ENCODE results near the gene FOXQ1. TPM values are rescaled to one million over a fixed set of nuclear protein-coding genes. Genes with fewer than 3 reads are reported as not detected.

FOXQ1 gene
- total RNA-seq, 1 experiment from 2014 or later = 55.8 TPM

GRCh38 chr6:1295420-1295819 lies 16.5 kb upstream of the FOXQ1 start:
- no peaks in the 10 kb centered on the region for H3K36me3 ChIP-seq (ENCODE audit: low read depth)
- H3K4me2 ChIP-seq = no peak overlapping the region
- no peaks in the 10 kb centered on the region for H4K20me1 ChIP-seq (ENCODE audit: insufficient read depth)
- BruUV-seq (replicated peaks) = no TSS peak
- no peak overlapping the region for H3K27ac ChIP-seq
- CTCF ChIA-PET = no interaction called here
- intact Hi-C loops (cut with micrococcal nuclease; ENCODE audit: unreplicated experiment) = no loop called here
- no peaks in the 10 kb centered on the region for H3K27me3 ChIP-seq (ENCODE audit: insufficient read depth, low read depth)
- TF ChIP-seq, protein P1, sequence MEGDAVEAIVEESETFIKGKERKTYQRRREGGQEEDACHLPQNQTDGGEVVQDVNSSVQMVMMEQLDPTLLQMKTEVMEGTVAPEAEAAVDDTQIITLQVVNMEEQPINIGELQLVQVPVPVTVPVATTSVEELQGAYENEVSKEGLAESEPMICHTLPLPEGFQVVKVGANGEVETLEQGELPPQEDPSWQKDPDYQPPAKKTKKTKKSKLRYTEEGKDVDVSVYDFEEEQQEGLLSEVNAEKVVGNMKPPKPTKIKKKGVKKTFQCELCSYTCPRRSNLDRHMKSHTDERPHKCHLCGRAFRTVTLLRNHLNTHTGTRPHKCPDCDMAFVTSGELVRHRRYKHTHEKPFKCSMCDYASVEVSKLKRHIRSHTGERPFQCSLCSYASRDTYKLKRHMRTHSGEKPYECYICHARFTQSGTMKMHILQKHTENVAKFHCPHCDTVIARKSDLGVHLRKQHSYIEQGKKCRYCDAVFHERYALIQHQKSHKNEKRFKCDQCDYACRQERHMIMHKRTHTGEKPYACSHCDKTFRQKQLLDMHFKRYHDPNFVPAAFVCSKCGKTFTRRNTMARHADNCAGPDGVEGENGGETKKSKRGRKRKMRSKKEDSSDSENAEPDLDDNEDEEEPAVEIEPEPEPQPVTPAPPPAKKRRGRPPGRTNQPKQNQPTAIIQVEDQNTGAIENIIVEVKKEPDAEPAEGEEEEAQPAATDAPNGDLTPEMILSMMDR (conservative IDR thresholded peaks at IDR 0.05) = no peak
- no peak for TF ChIP-seq EZH2 (IDR thresholded peaks at IDR 0.05; ENCODE audit: low read depth)
- H2AFZ ChIP-seq = no peak overlapping the region
- POLR2A ChIA-PET (ENCODE audit: unreplicated experiment) = no interaction called here
- H3K79me2 ChIP-seq (ENCODE audit: low read depth) = no peaks in the 10 kb centered on the region
- H3K9me3 ChIP-seq (ENCODE audit: insufficient read depth, low read depth) = no peaks in the 10 kb centered on the region
- H3K9me2 ChIP-seq (ENCODE audit: insufficient read depth) = no peaks in the 10 kb centered on the region
- no peak overlapping the region for H3K4me3 ChIP-seq
- no peaks in the 10 kb centered on the region for H3F3A ChIP-seq (ENCODE audit: insufficient read depth, low read depth)
- no peak for DNase-seq
- peaks cover 6% of the 10 kb centered on the region; the same call in 1 of the 2 replicates for H3K4me1 ChIP-seq (replicated peaks; ENCODE audit: insufficient read depth)

DNA sequence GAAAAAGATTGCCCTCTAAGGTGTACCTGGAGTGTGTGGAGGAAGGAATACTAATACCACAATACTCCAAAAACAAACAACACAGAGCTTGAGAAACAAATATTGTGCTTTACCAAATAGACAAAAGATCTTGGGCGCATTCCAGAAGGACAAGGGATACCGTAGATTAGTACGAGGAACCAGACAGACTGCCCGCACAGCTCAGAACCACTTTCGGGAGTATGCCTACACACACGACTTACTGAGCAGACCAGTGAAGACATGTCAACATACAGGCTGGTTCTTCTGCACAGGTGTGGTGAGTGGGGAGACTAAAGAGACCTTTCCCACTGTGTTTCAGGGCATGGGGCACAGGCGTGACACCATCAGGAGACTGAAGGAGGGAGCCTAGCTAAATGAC lies 15.8 kb upstream of the FOXQ1 start:
- TF ChIP-seq, protein P1 (conservative IDR thresholded peaks at IDR 0.05) = no peak
- TF ChIP-seq EZH2 (IDR thresholded peaks at IDR 0.05; ENCODE audit: low read depth) = no peak
- CTCF ChIA-PET = no interaction called here
- H3K27me3 ChIP-seq (ENCODE audit: insufficient read depth, low read depth) = no peaks in the 10 kb centered on the region
- BruUV-seq (replicated peaks) = no TSS peak
- peaks cover 6% of the 10 kb centered on the region; the same call in 1 of the 2 replicates for H3K4me1 ChIP-seq (replicated peaks; ENCODE audit: insufficient read depth)
- no peaks in the 10 kb centered on the region for H3F3A ChIP-seq (ENCODE audit: insufficient read depth, low read depth)
- H3K27ac ChIP-seq = no peak overlapping the region
- no peaks in the 10 kb centered on the region for H3K36me3 ChIP-seq (ENCODE audit: low read depth)
- no peaks in the 10 kb centered on the region for H4K20me1 ChIP-seq (ENCODE audit: insufficient read depth)
- no peaks in the 10 kb centered on the region for H3K79me2 ChIP-seq (ENCODE audit: low read depth)
- intact Hi-C loops (cut with micrococcal nuclease; ENCODE audit: unreplicated experiment) = no loop called here
- no peak overlapping the region for H3K4me2 ChIP-seq
- no peak overlapping the region for H2AFZ ChIP-seq
- POLR2A ChIA-PET (ENCODE audit: unreplicated experiment) = no interaction called here
- no peaks in the 10 kb centered on the region for H3K9me2 ChIP-seq (ENCODE audit: insufficient read depth)
- no peak for DNase-seq
- no peaks in the 10 kb centered on the region for H3K9me3 ChIP-seq (ENCODE audit: insufficient read depth, low read depth)
- no peak overlapping the region for H3K4me3 ChIP-seq

DNA sequence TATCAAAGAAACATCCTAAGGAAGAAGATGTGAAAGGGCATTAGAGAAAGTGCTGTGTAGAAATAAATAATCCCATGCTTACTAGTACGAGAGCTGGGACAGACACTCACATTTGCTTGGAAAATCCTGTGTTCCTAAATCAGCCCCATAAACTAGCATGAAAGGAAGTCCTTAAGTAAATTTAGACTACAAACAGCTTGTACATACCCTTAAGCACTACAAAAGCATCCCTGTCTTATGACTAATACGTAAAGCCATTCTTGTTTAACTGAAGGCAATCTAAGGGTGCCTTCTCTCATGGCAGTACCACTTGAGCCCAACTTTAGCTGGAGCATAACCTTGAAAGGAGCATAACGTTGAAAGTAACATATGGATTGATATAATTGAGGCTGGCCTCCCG lies 15.4 kb upstream of the FOXQ1 start:
- H3K4me2 ChIP-seq = no peak overlapping the region
- CTCF ChIA-PET = no interaction called here
- no TSS peak for BruUV-seq (replicated peaks)
- no peaks in the 10 kb centered on the region; the same call in 1 of the 2 replicates for H3K9me3 ChIP-seq (ENCODE audit: insufficient read depth, low read depth)
- H3K4me3 ChIP-seq = no peak overlapping the region
- H4K20me1 ChIP-seq (ENCODE audit: insufficient read depth) = no peaks in the 10 kb centered on the region
- no peak for DNase-seq
- no peaks in the 10 kb centered on the region for H3K79me2 ChIP-seq (ENCODE audit: low read depth)
- no peak for TF ChIP-seq EZH2 (IDR thresholded peaks at IDR 0.05; ENCODE audit: low read depth)
- TF ChIP-seq, protein P1 (conservative IDR thresholded peaks at IDR 0.05) = no peak
- H3K4me1 ChIP-seq (replicated peaks; ENCODE audit: insufficient read depth) = peaks cover 6% of the 10 kb centered on the region; the same call in 1 of the 2 replicates
- no peak overlapping the region for H2AFZ ChIP-seq
- H3K27ac ChIP-seq = no peak overlapping the region
- intact Hi-C loops (cut with micrococcal nuclease; ENCODE audit: unreplicated experiment) = no loop called here
- POLR2A ChIA-PET (ENCODE audit: unreplicated experiment) = no interaction called here
- no peaks in the 10 kb centered on the region for H3K27me3 ChIP-seq (ENCODE audit: insufficient read depth, low read depth)
- H3F3A ChIP-seq (ENCODE audit: insufficient read depth, low read depth) = no peaks in the 10 kb centered on the region
- H3K9me2 ChIP-seq (ENCODE audit: insufficient read depth) = no peaks in the 10 kb centered on the region
- no peaks in the 10 kb centered on the region for H3K36me3 ChIP-seq (ENCODE audit: low read depth)

Measured in PC-9 (cell line).